Central memory CD4-positive, alpha-beta T cell (primary cell): ENCODE measurements around the gene FRMD3.

Experiments
- DNase-seq: peaks from one replicate; pipeline ENCODE4 v3.0.0; 2022

Gene FRMD3

GRCh38 chr9:83431101-83432060 is 106.8 kb downstream of the FRMD3 start:
- no peak for DNase-seq

GRCh38 chr9:83430681-83431080 is 107.5 kb downstream of the FRMD3 start:
- no peak for DNase-seq

GRCh38 chr9:83429229-83429628 is 109.0 kb downstream of the FRMD3 start:
- DNase-seq: no peak

GRCh38 chr9:83425240-83425639 is 113.0 kb downstream of the FRMD3 start:
- DNase-seq: no peak

GRCh38 chr9:83424831-83425230 is 113.4 kb downstream of the FRMD3 start:
- no peak for DNase-seq

- no peak for DNase-seq
These were observed 114.1 kb downstream of the FRMD3 start for GRCh38 chr9:83423815-83424707.

GRCh38 chr9:83422527-83422926 is 115.7 kb downstream of the FRMD3 start:
- DNase-seq: no peak

GRCh38 chr9:83420486-83420885 is 117.7 kb downstream of the FRMD3 start:
- DNase-seq: no peak

GRCh38 chr9:83419961-83420360 is 118.2 kb downstream of the FRMD3 start:
- no peak for DNase-seq

- DNase-seq: no peak
These were observed 119.9 kb downstream of the FRMD3 start for GRCh38 chr9:83418283-83418682.

GRCh38 chr9:83413367-83413766 is 124.8 kb downstream of the FRMD3 start:
- no peak for DNase-seq

- DNase-seq: no peak
These were observed 127.5 kb downstream of the FRMD3 start for GRCh38 chr9:83410701-83411100.

- no peak for DNase-seq
These were observed 131.3 kb downstream of the FRMD3 start for GRCh38 chr9:83406921-83407320.

- DNase-seq: no peak
These were observed 132.4 kb downstream of the FRMD3 start for GRCh38 chr9:83405759-83406158.

GRCh38 chr9:83403527-83404238 is 134.5 kb downstream of the FRMD3 start:
- DNase-seq: no peak

GRCh38 chr9:83401328-83401900 is 136.8 kb downstream of the FRMD3 start:
- DNase-seq: no peak

GRCh38 chr9:83396813-83397212 is 141.4 kb downstream of the FRMD3 start:
- DNase-seq: no peak

GRCh38 chr9:83396342-83396741 is 141.9 kb downstream of the FRMD3 start:
- no peak for DNase-seq

GRCh38 chr9:83392228-83392627 is 146.0 kb downstream of the FRMD3 start:
- no peak for DNase-seq

GRCh38 chr9:83388346-83388745 is 149.9 kb downstream of the FRMD3 start:
- no peak for DNase-seq

- DNase-seq: no peak
These were observed 150.6 kb downstream of the FRMD3 start for GRCh38 chr9:83387401-83388185.

GRCh38 chr9:83385317-83385716 is 152.9 kb downstream of the FRMD3 start:
- no peak for DNase-seq
